ENCODE results near the gene NRXN3.
A peak's percentile ranks its signal among the peaks of the same experiment; 100 is the strongest.

Gene NRXN3

GRCh38 chr14:78847801-78848200, 677.6 kb downstream of the NRXN3 start:
- no peak for TF ChIP-seq CTCF (IDR thresholded peaks at IDR 0.05; ENCODE audit: borderline replicate concordance, control extremely low read depth, extremely low read depth, insufficient read depth, missing control alignments)
- in situ Hi-C loops (cut with MboI; ENCODE audit: low sequenced_read_pairs, unreplicated experiment), result no loop called here
- no peak for DNase-seq (ENCODE audit: low spot score)

- in situ Hi-C loops (cut with MboI; ENCODE audit: low sequenced_read_pairs, unreplicated experiment), result no loop called here
- peak; percentile 78 for TF ChIP-seq CTCF (IDR thresholded peaks at IDR 0.05; ENCODE audit: borderline replicate concordance, control extremely low read depth, extremely low read depth, insufficient read depth, missing control alignments)
- peak; percentile 6 for DNase-seq (ENCODE audit: low spot score)
Observed at GRCh38 chr14:78848234-78848820, 678.2 kb downstream of the NRXN3 start.

- DNase-seq (ENCODE audit: low spot score), result no peak
- no peak for TF ChIP-seq CTCF (IDR thresholded peaks at IDR 0.05; ENCODE audit: borderline replicate concordance, control extremely low read depth, extremely low read depth, insufficient read depth, missing control alignments)
- in situ Hi-C loops (cut with MboI; ENCODE audit: low sequenced_read_pairs, unreplicated experiment), result no loop called here
Observed at GRCh38 chr14:78849952-78850351, 679.8 kb downstream of the NRXN3 start.

GRCh38 chr14:78851189-78851588, 681.0 kb downstream of the NRXN3 start:
- no peak for DNase-seq (ENCODE audit: low spot score)
- no peak for TF ChIP-seq CTCF (IDR thresholded peaks at IDR 0.05; ENCODE audit: borderline replicate concordance, control extremely low read depth, extremely low read depth, insufficient read depth, missing control alignments)
- in situ Hi-C loops (cut with MboI; ENCODE audit: low sequenced_read_pairs, unreplicated experiment), result no loop called here

- no peak for TF ChIP-seq CTCF (IDR thresholded peaks at IDR 0.05; ENCODE audit: borderline replicate concordance, control extremely low read depth, extremely low read depth, insufficient read depth, missing control alignments)
- in situ Hi-C loops (cut with MboI; ENCODE audit: low sequenced_read_pairs, unreplicated experiment), result no loop called here
- DNase-seq (ENCODE audit: low spot score), result no peak
Observed at GRCh38 chr14:78852040-78852439, 681.9 kb downstream of the NRXN3 start.

GRCh38 chr14:78857974-78858373, 687.8 kb downstream of the NRXN3 start:
- no peak for DNase-seq (ENCODE audit: low spot score)
- in situ Hi-C loops (cut with MboI; ENCODE audit: low sequenced_read_pairs, unreplicated experiment), result no loop called here
- no peak for TF ChIP-seq CTCF (IDR thresholded peaks at IDR 0.05; ENCODE audit: borderline replicate concordance, control extremely low read depth, extremely low read depth, insufficient read depth, missing control alignments)
